IMR-90 (cell line): Measurements from ENCODE around the gene ANKLE2. TPM values are rescaled to one million over a fixed set of nuclear protein-coding genes. Genes with fewer than 3 reads are reported as not detected.
"Not testable (repeated sequence)": the region's sequence is repeated elsewhere in the genome, so short reads cannot be mapped to it uniquely, and the experiment has no call there.

ENCODE experiments used
- ATAC-seq: fragments of 200-7000 bp; cut with Tn5 transposase; 2 replicates; pipeline ENCODE4 v1.9.1; 2020; ENCODE audit warnings: low read depth, mild to moderate bottlenecking, moderate library complexity
- BruUV-seq: library from RNA; stranded (reverse); fragments of 400-500 nt; replicated peaks from 2 replicates; lab custom pipeline; 2021; lab: Mats Ljungman, UMichigan
- CTCF ChIA-PET: fragments of 300-600 bp; formaldehyde crosslinking; extraction: SDS; loops from one replicate; lab custom pipeline; 2021; ENCODE audit warnings: antibody characterized with exemption; lab: Yijun Ruan, JAX
- POLR2A ChIA-PET: fragments of 300-600 bp; sonication (Branson Sonifier 250); formaldehyde crosslinking; loops from one replicate; lab custom pipeline; 2022; ENCODE audit warnings: antibody characterized with exemption; ENCODE audit not compliant: unreplicated experiment; lab: Charles Lee
- DNase-seq: peaks from one replicate; pipeline ENCODE4 v3.0.0; 2013
- H2AFZ ChIP-seq: replicated peaks from 2 replicates; pipeline ENCODE3; 2013; ENCODE audit warnings: low read length, mild to moderate bottlenecking; ENCODE audit not compliant: poor library complexity
- H2AK5ac ChIP-seq: 2 replicates; pipeline ENCODE4 v1.6.1; 2013; ENCODE audit warnings: low read depth, low read length, inconsistent platforms
- H2AK9ac ChIP-seq: replicated peaks from 2 replicates; pipeline ENCODE3; 2013; ENCODE audit warnings: mild to moderate bottlenecking, low read depth, low read length, moderate library complexity; ENCODE audit not compliant: poor library complexity
- H2BK120ac ChIP-seq: 2 replicates; pipeline ENCODE4 v1.6.1; 2013; ENCODE audit warnings: low read depth, low read length, inconsistent platforms
- H2BK15ac ChIP-seq: 3 replicates; pipeline ENCODE4 v1.6.1; 2013; ENCODE audit warnings: low read depth, low read length, inconsistent platforms
- H2BK20ac ChIP-seq: 2 replicates; pipeline ENCODE4 v1.6.1; 2013; ENCODE audit warnings: low read depth, mild to moderate bottlenecking, inconsistent platforms, low read length, moderate library complexity
- H2BK5ac ChIP-seq: 2 replicates; pipeline ENCODE4 v1.6.1; 2013; ENCODE audit warnings: mild to moderate bottlenecking, low read depth, low read length, inconsistent platforms; ENCODE audit not compliant: poor library complexity, severe bottlenecking
- H3K14ac ChIP-seq: replicated peaks from 2 replicates; pipeline ENCODE4 v1.6.1; 2013; ENCODE audit warnings: low read depth, low read length, inconsistent platforms
- H3K18ac ChIP-seq: 2 replicates; pipeline ENCODE4 v1.6.1; 2013; ENCODE audit warnings: low read depth, low read length, control low read depth
- H3K23ac ChIP-seq: 2 replicates; pipeline ENCODE4 v1.6.1; 2013; ENCODE audit warnings: low read depth, low read length, inconsistent platforms
- H3K27ac ChIP-seq: 2 replicates; pipeline ENCODE4 v1.5.1; 2013; ENCODE audit warnings: mild to moderate bottlenecking, control low read depth, low read length; ENCODE audit not compliant: insufficient read depth
- H3K27me3 ChIP-seq: 2 replicates; pipeline ENCODE4 v1.6.1; 2013; ENCODE audit warnings: low read length; ENCODE audit not compliant: control insufficient read depth, insufficient read depth
- H3K36me3 ChIP-seq: 2 replicates; pipeline ENCODE4 v1.6.1; 2013; ENCODE audit warnings: low read length, mixed read lengths; ENCODE audit not compliant: control insufficient read depth, insufficient read depth
- H3K4ac ChIP-seq: 2 replicates; pipeline ENCODE4 v1.6.1; 2013; ENCODE audit warnings: low read depth, low read length, inconsistent platforms
- H3K4me1 ChIP-seq: 2 replicates; pipeline ENCODE4 v1.6.1; 2013; ENCODE audit warnings: low read length, mixed read lengths; ENCODE audit not compliant: control insufficient read depth, insufficient read depth
- H3K4me2 ChIP-seq: 2 replicates; pipeline ENCODE4 v1.6.1; 2013; ENCODE audit warnings: low read depth, mild to moderate bottlenecking, control low read depth, low read length, moderate library complexity
- H3K4me3 ChIP-seq: 2 replicates; pipeline ENCODE4 v1.5.1; 2013; ENCODE audit warnings: low read depth, mild to moderate bottlenecking, control low read depth, low read length, moderate library complexity; ENCODE audit not compliant: insufficient read depth
- H3K56ac ChIP-seq: 2 replicates; pipeline ENCODE4 v1.6.1; 2013; ENCODE audit warnings: low read length, inconsistent platforms; ENCODE audit not compliant: insufficient read depth; ENCODE audit errors: extremely low read depth
- H3K79me1 ChIP-seq, 2 experiments: 2 replicates each; pipeline ENCODE4 v1.6.1; 2013; ENCODE audit warnings: low read length in 2 of 2, inconsistent platforms in 1 of 2, low read depth in 1 of 2
- H3K9ac ChIP-seq: 2 replicates; pipeline ENCODE4 v1.6.1; 2013; ENCODE audit warnings: low read depth, low read length, control low read depth
- H3K9me1 ChIP-seq: 2 replicates; pipeline ENCODE4 v1.6.1; 2013; ENCODE audit warnings: low read length, inconsistent platforms; ENCODE audit not compliant: insufficient read depth
- H3K9me3 ChIP-seq: 2 replicates; pipeline ENCODE4 v1.6.1; 2013; ENCODE audit warnings: low read length; ENCODE audit not compliant: control insufficient read depth, insufficient read depth
- H4K20me1 ChIP-seq: 2 replicates; pipeline ENCODE4 v1.6.1; 2013; ENCODE audit warnings: low read length, inconsistent platforms; ENCODE audit not compliant: insufficient read depth
- H4K5ac ChIP-seq: 2 replicates; pipeline ENCODE4 v1.6.1; 2013; ENCODE audit warnings: mild to moderate bottlenecking, low read depth, low read length, control low read depth
- H4K8ac ChIP-seq, 2 experiments: 2 replicates each; pipeline ENCODE4 v1.6.1; 2013; ENCODE audit warnings: low read depth in 2 of 2, low read length in 2 of 2, control low read depth in 1 of 2, inconsistent platforms in 1 of 2
- H4K91ac ChIP-seq: 2 replicates; pipeline ENCODE4 v1.6.1; 2013; ENCODE audit warnings: low read depth, low read length, inconsistent platforms; ENCODE audit not compliant: insufficient read depth
- RAD21 ChIP-seq: IDR thresholded peaks from 2 replicates; pipeline ENCODE4 v1.6.1; 2012; ENCODE audit warnings: low read length, improper control_type of control experiment
- WGBS, 2 experiments: methylation state at CpG; one replicate each; pipeline versions ENCODE4 v1.1.5 to v1.1.7; 2013; ENCODE audit warnings: missing lambda C conversion rate in 2 of 2; ENCODE audit not compliant: insufficient read length in 1 of 2; ENCODE audit errors: extremely low coverage in 2 of 2; 5-methylcytosine and 5-hydroxymethylcytosine counted together
- dilution Hi-C: fragments of 300-500 bp; cut with HindIII; formaldehyde crosslinking; loops from one replicate; pipeline ENCODE4 v1.14.3; 2018; ENCODE audit warnings: low sequenced_read_pairs; ENCODE audit not compliant: unreplicated experiment
- in situ Hi-C: fragments of 300-500 bp; cut with MboI; formaldehyde crosslinking; loops from 3 replicates; pipeline ENCODE4 v1.14.3; 2019; ENCODE audit warnings: low sequenced_read_pairs, inconsistent platforms, mixed read lengths
- intact Hi-C: fragments of 100-400 bp; cut with micrococcal nuclease; formaldehyde crosslinking; loops from 2 replicates; pipeline ENCODE4 v1.10.0; 2022
- polyA plus RNA-seq, 3 experiments: library from polyadenylated mRNA; depleted of rRNA; stranded (reverse); fragments of >200 nt; gene quantifications; 2 replicates each; pipeline ENCODE4 v1.2.3, GENCODE V29; 2012; ENCODE audit warnings: low replicate concordance in 1 of 3
- total RNA-seq: library from RNA; depleted of rRNA; stranded (reverse); fragments of >200 nt; gene quantifications from 2 replicates; pipeline ENCODE4 v1.2.3, GENCODE V29; 2012

ANKLE2 gene
- total and polyA plus RNA-seq, 2 of the 4 experiments (the other 2 are of a cell fraction), result 63.4 to 82.4 TPM

GRCh38 chr12:132695431-132695830 is 66.2 kb downstream of the ANKLE2 start:
- Histone ChIP-seq H2AK9ac (no peak overlapping the region), H3K9ac (no peak overlapping the region), H3K23ac (no peak overlapping the region), H3K18ac (no peak overlapping the region), H3K9me3 (no peaks in the 10 kb centered on the region), H3K4me1 (no peaks in the 10 kb centered on the region), H2AK5ac (no peak overlapping the region), H3K4me3 (no peak overlapping the region), H2BK20ac (no peak overlapping the region), H3K27ac (no peak overlapping the region), H2BK15ac (no peak overlapping the region), H3K14ac (no peak overlapping the region), H4K91ac (no peak overlapping the region), H3K27me3 (no peaks in the 10 kb centered on the region), H2AFZ (no peak overlapping the region), H4K5ac (no peak overlapping the region), H2BK120ac (no peak overlapping the region), H3K9me1 (peaks cover 5% of the 10 kb centered on the region; the same call in 1 of the 2 replicates), H4K8ac (no peak overlapping the region), H3K56ac (no peak overlapping the region), H2BK5ac (no peak overlapping the region), H3K4ac (no peak overlapping the region), H3K4me2 (no peak overlapping the region), H3K36me3 (peaks cover 24% of the 10 kb centered on the region), H3K79me1 (no peaks in the 10 kb centered on the region), H4K20me1 (no peaks in the 10 kb centered on the region)
- in situ Hi-C loops, result no loop called here
- BruUV-seq, result no TSS peak
- intact Hi-C loops, result no loop called here
- WGBS, 2 experiments, result 100% methylated on average over 3 of the region's 12 CpGs; no CpG with 5 or more reads in 1 of the 2 experiments
- dilution Hi-C loops, result no loop called here
- POLR2A ChIA-PET, result no interaction called here
- no peak for DNase-seq
- ATAC-seq, result no peak
- CTCF ChIA-PET, result no interaction called here
- TF ChIP-seq RAD21, result no peak

- dilution Hi-C loops, CTCF ChIA-PET, H2BK5ac ChIP-seq: not testable (repeated sequence)
These were observed 66.7 kb downstream of the ANKLE2 start for GRCh38 chr12:132694888-132695287.

More at GRCh38 chr12:132694888-132695287, 66.7 kb downstream of the ANKLE2 start:
- ATAC-seq, BruUV-seq, H3K4me3 ChIP-seq, H2BK15ac ChIP-seq, DNase-seq, H2AK9ac ChIP-seq, H3K9me3 ChIP-seq, H3K4ac ChIP-seq, H2AFZ ChIP-seq, H3K23ac ChIP-seq, H3K9ac ChIP-seq, H3K56ac ChIP-seq, H3K9me1 ChIP-seq, H3K14ac ChIP-seq, H3K27me3 ChIP-seq, H4K20me1 ChIP-seq, H4K5ac ChIP-seq, H3K27ac ChIP-seq, H2AK5ac ChIP-seq, H2BK20ac ChIP-seq, intact Hi-C loops, in situ Hi-C loops, H4K8ac ChIP-seq, H3K18ac ChIP-seq, H4K91ac ChIP-seq, H2BK120ac ChIP-seq, POLR2A ChIA-PET, H3K4me1 ChIP-seq, H3K79me1 ChIP-seq, H3K4me2 ChIP-seq: not testable (repeated sequence)
- H3K36me3 ChIP-seq, result peaks cover 24% of the 10 kb centered on the region
- WGBS, 2 experiments, result 100% methylated on average over 2 of the region's 3 CpGs; no CpG with 5 or more reads in 1 of the 2 experiments
